ENCODE measurements around the gene CYB561. TPM values are rescaled to one million over a fixed set of nuclear protein-coding genes. Genes with fewer than 3 reads are reported as not detected.

CYB561 gene
- total and polyA plus RNA-seq, 10 of the 15 experiments (the other 5 are each of a cell fraction or from before 2014, with no cell fraction given) = 0.52 to 6.9 (median 2.5) TPM

DNA sequence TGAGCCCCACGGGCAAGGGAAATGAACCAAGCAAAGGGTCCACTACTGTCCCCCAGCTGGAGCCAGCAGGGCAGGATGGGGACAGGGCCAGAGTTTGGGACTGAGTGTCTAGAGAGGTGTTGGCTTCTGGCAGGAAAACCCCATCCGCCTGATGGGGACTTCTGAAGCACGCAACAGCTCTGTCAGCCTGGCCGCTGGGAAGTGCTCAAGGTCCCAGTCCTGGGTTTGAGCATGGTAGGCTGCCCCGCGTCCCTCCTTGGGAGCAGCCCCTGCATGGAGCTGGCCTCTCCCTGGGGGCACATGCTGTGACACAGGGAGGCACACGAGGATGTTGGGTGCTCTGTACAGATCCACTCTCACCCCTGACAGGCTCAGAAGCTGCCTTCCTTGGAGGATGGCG lies 45.3 kb upstream of the CYB561 start (continued):
- TF ChIP-seq, protein P1, sequence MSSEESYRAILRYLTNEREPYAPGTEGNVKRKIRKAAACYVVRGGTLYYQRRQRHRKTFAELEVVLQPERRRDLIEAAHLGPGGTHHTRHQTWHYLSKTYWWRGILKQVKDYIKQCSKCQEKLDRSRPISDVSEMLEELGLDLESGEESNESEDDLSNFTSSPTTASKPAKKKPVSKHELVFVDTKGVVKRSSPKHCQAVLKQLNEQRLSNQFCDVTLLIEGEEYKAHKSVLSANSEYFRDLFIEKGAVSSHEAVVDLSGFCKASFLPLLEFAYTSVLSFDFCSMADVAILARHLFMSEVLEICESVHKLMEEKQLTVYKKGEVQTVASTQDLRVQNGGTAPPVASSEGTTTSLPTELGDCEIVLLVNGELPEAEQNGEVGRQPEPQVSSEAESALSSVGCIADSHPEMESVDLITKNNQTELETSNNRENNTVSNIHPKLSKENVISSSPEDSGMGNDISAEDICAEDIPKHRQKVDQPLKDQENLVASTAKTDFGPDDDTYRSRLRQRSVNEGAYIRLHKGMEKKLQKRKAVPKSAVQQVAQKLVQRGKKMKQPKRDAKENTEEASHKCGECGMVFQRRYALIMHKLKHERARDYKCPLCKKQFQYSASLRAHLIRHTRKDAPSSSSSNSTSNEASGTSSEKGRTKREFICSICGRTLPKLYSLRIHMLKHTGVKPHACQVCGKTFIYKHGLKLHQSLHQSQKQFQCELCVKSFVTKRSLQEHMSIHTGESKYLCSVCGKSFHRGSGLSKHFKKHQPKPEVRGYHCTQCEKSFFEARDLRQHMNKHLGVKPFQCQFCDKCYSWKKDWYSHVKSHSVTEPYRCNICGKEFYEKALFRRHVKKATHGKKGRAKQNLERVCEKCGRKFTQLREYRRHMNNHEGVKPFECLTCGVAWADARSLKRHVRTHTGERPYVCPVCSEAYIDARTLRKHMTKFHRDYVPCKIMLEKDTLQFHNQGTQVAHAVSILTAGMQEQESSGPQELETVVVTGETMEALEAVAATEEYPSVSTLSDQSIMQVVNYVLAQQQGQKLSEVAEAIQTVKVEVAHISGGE (CRISPR knock-in tag; IDR thresholded peaks at IDR 0.05) = no peak
- TF ChIP-seq BHLHE40 (IDR thresholded peaks at IDR 0.05; ENCODE audit: borderline replicate concordance in 1 of 2, low read depth in 2 of 2, low read length in 1 of 2) = no peak
- no peak for TF ChIP-seq BRCA1 (IDR thresholded peaks at IDR 0.05; ENCODE audit: low read depth, low read length)
- no peak for TF ChIP-seq MEF2A (IDR thresholded peaks at IDR 0.05; ENCODE audit: insufficient read depth, low read depth, low read length)
- TF ChIP-seq CBX5 (IDR thresholded peaks at IDR 0.05; ENCODE audit: low read depth) = no peak

DNA sequence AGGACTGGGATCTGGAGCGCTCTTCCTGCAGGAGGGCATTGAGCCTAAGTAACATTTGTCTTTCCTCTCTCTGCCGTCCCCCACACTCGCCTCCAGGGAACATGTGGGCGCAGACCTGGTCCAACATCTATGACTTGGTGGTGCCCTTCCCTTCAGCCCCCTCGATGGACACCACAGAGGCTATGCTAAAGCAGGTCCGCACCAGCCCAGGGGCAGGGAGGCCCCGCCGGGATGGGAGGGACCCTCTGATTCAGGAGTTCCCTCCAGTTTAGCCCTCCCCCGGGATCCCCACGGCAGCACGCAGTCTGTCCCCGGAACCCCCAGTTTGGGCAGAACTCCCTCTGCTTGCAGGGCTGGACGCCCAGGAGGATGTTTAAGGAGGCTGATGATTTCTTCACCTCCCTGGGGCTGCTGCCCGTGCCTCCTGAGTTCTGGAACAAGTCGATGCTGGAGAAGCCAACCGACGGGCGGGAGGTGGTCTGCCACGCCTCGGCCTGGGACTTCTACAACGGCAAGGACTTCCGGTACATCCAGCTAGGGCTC lies 44.8 kb upstream of the CYB561 start:
- FAIRE-seq (no peak), ATAC-seq (no peak), DNase-seq (ENCODE audit: low read depth, low spot score) (no peak)
- in situ Hi-C loops (cut with MboI) (no loop called here), intact Hi-C loops (cut with micrococcal nuclease; ENCODE audit: unreplicated experiment) (no loop called here)
- ChIA-PET RAD21 (ENCODE audit: unreplicated experiment) (no interaction called here), CTCF (interaction anchor here (1.1 kb wide), 1 partner anchor 84 kb away, joined by 3 read pairs; no protein-coding TSS in a partner anchor), POLR2A (no interaction called here), SMC1A (ENCODE audit: uncharacterized antibody, unreplicated experiment) (no interaction called here)
- no peaks in the 10 kb centered on the region for H3K4me1 ChIP-seq (ENCODE audit: control insufficient read depth, insufficient read depth, low read length)
- H3K4me3 ChIP-seq = no peak overlapping the region
- H3K36me3 ChIP-seq (ENCODE audit: control insufficient read depth in 2 of 2, insufficient read depth in 2 of 2, low read length in 1 of 2) = no peaks in the 10 kb centered on the region
- H3K27ac ChIP-seq (ENCODE audit: control insufficient read depth, insufficient read depth) = no peak overlapping the region
- H3K27me3 ChIP-seq (replicated peaks in 1 of 2; ENCODE audit: control insufficient read depth in 2 of 2, insufficient read depth in 2 of 2, low read length in 1 of 2) = peaks cover 0 to 1% of the 10 kb centered on the region in 2 experiments; a peak in 3 of 4 replicates
- no peak overlapping the region for H2AFZ ChIP-seq (ENCODE audit: control insufficient read depth, low read depth, low read length)
- no peak overlapping the region for H3K9ac ChIP-seq (ENCODE audit: control insufficient read depth, insufficient read depth, low read length)
- no peaks in the 10 kb centered on the region for H3K9me3 ChIP-seq (replicated peaks; ENCODE audit: control insufficient read depth, insufficient read depth, low read length)
- H3K4me2 ChIP-seq (ENCODE audit: control insufficient read depth, insufficient read depth) = no peak overlapping the region
- WGBS (ENCODE audit: insufficient coverage, insufficient replicate concordance, low lambda C conversion rate, missing lambda C conversion rate) = 45% methylated on average over 22 of the region's 22 CpGs
- H3K79me2 ChIP-seq (ENCODE audit: control insufficient read depth, insufficient read depth, low read length) = no peaks in the 10 kb centered on the region
- BruUV-seq (replicated peaks) = no TSS peak
- no peaks in the 10 kb centered on the region for H4K20me1 ChIP-seq (ENCODE audit: control insufficient read depth, insufficient read depth)
- TF ChIP-seq, protein P2, sequence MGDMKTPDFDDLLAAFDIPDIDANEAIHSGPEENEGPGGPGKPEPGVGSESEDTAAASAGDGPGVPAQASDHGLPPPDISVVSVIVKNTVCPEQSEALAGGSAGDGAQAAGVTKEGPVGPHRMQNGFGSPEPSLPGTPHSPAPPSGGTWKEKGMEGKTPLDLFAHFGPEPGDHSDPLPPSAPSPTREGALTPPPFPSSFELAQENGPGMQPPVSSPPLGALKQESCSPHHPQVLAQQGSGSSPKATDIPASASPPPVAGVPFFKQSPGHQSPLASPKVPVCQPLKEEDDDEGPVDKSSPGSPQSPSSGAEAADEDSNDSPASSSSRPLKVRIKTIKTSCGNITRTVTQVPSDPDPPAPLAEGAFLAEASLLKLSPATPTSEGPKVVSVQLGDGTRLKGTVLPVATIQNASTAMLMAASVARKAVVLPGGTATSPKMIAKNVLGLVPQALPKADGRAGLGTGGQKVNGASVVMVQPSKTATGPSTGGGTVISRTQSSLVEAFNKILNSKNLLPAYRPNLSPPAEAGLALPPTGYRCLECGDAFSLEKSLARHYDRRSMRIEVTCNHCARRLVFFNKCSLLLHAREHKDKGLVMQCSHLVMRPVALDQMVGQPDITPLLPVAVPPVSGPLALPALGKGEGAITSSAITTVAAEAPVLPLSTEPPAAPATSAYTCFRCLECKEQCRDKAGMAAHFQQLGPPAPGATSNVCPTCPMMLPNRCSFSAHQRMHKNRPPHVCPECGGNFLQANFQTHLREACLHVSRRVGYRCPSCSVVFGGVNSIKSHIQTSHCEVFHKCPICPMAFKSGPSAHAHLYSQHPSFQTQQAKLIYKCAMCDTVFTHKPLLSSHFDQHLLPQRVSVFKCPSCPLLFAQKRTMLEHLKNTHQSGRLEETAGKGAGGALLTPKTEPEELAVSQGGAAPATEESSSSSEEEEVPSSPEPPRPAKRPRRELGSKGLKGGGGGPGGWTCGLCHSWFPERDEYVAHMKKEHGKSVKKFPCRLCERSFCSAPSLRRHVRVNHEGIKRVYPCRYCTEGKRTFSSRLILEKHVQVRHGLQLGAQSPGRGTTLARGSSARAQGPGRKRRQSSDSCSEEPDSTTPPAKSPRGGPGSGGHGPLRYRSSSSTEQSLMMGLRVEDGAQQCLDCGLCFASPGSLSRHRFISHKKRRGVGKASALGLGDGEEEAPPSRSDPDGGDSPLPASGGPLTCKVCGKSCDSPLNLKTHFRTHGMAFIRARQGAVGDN (IDR thresholded peaks at IDR 0.05) = no peak
- TF ChIP-seq PAX5 (IDR thresholded peaks at IDR 0.05; ENCODE audit: borderline replicate concordance, low read depth, low read length) (no peak), FOXM1 (IDR thresholded peaks at IDR 0.05; ENCODE audit: low read depth, low read length) (no peak), CHD4 (IDR thresholded peaks at IDR 0.05) (no peak), CREM (IDR thresholded peaks at IDR 0.05; ENCODE audit: low read depth) (no peak), CBX5 (IDR thresholded peaks at IDR 0.05; ENCODE audit: low read depth) (no peak), BCL11A (IDR thresholded peaks at IDR 0.05; ENCODE audit: low read depth, low read length) (no peak), NRF1 (conservative IDR thresholded peaks at IDR 0.05; ENCODE audit: low read depth, low read length) (no peak), SMAD5 (IDR thresholded peaks at IDR 0.05; ENCODE audit: low read depth) (no peak), RB1 (IDR thresholded peaks at IDR 0.05; ENCODE audit: borderline replicate concordance) (no peak)
- TF ChIP-seq, protein P3, sequence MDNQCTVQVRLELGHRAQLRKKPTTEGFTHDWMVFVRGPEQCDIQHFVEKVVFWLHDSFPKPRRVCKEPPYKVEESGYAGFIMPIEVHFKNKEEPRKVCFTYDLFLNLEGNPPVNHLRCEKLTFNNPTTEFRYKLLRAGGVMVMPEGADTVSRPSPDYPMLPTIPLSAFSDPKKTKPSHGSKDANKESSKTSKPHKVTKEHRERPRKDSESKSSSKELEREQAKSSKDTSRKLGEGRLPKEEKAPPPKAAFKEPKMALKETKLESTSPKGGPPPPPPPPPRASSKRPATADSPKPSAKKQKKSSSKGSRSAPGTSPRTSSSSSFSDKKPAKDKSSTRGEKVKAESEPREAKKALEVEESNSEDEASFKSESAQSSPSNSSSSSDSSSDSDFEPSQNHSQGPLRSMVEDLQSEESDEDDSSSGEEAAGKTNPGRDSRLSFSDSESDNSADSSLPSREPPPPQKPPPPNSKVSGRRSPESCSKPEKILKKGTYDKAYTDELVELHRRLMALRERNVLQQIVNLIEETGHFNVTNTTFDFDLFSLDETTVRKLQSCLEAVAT (IDR thresholded peaks at IDR 0.05) = no peak

All from GM12878 (cell line).